ENCODE results near the gene FIBCD1.

FIBCD1 gene

DNA sequence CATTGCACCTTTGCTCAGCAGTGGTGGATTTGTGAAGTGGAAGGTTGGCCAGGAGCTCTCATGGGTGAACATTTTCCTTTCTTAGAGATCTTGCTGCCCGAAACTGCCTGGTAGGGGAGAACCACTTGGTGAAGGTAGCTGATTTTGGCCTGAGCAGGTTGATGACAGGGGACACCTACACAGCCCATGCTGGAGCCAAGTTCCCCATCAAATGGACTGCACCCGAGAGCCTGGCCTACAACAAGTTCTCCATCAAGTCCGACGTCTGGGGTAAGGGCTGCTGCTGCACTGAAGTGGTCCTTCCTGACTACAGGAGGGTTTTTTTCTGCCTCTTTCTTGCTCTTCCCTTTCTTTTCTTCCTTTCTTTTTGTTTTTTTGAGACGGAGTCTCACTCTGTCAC, 64.3 kb downstream of the FIBCD1 start:
- DNase-seq, result no peak

DNA sequence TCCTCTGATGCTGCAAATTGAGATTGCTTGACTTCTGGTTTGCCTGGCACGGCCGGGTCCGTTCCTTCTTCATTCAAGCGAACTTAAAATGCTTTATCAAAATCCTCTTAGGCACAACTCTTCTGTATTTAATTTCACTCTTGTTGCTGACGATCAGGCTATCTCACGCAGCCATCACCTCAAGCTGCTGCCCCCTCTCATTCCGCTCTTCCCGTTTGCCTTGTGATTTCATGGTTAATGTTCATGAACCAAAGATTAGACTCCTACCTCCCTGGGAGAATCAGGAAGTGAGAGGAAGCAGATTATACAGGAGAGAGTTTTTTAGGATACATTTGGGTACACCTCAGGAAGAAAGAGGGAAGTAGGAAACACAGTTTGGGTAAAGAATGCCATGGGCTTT, 65.1 kb downstream of the FIBCD1 start:
- no peak for DNase-seq

DNA sequence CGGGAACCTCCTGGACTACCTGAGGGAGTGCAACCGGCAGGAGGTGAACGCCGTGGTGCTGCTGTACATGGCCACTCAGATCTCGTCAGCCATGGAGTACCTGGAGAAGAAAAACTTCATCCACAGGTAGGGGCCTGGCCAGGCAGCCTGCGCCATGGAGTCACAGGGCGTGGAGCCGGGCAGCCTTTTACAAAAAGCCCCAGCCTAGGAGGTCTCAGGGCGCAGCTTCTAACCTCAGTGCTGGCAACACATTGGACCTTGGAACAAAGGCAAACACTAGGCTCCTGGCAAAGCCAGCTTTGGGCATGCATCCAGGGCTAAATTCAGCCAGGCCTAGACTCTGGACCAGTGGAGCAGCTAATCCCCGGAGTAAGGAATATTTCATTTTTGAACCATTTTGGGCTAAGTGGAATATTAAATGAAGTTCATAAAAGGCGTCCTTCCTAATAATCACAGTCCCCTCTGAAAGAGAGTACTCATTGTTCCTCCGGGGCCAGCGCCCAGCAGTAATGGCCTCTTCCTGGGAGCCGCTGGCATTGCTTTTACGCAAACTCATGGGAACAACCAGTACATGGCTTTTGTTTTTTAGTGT, 66.0 kb downstream of the FIBCD1 start:
- no peak for DNase-seq

- DNase-seq, result no peak
Measured at GRCh38 chr9:130872508-130872907, 66.5 kb downstream of the FIBCD1 start.

GRCh38 chr9:130872093-130872492, 67.0 kb downstream of the FIBCD1 start:
- no peak for DNase-seq

- DNase-seq, result no peak
Measured at GRCh38 chr9:130871395-130872062, 67.5 kb downstream of the FIBCD1 start.

DNA sequence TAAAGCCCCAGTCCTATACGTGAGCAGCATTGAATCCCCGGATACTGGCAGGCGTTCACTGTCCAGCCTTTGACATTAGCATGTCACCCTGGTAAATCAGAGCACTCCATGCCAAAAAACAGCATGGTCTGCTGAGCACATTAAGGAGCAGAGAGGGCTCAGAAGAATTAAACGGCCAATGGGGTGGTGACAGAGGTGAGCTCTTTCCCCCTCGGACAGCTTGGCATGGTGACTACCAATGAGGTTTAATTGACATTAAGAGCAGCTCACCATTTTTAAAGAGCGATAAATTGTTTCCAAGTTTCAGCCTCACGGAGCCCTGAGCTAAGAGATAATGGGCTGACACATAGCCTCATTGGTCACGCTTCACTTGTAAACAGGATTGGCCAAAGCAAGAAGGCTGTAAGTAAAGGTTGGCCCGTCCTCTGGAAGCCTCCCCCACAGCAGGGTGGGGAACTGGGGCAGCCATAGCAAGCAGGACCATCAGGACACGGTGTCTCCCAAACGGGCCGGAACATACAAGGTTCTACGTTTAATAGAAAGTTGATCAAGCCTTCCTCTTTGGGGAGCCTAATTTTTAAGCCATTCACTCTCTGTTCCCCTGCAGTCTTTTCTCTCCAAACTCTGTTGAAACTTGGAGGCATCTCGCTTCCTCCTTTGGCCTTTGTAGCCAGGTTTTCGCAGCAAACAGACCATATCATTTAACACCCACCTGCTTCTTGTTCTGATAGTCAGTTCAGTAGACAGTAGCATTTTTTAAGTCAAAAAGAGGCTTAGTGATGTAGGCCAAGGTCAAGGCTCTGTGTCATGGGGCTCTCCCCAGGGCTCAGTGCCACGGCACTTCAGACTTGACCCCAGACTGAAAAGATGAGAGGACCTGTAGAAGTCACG, 68.3 kb downstream of the FIBCD1 start:
- no peak for DNase-seq

- DNase-seq, result no peak
Measured at GRCh38 chr9:130869250-130869649, 69.8 kb downstream of the FIBCD1 start.

DNA sequence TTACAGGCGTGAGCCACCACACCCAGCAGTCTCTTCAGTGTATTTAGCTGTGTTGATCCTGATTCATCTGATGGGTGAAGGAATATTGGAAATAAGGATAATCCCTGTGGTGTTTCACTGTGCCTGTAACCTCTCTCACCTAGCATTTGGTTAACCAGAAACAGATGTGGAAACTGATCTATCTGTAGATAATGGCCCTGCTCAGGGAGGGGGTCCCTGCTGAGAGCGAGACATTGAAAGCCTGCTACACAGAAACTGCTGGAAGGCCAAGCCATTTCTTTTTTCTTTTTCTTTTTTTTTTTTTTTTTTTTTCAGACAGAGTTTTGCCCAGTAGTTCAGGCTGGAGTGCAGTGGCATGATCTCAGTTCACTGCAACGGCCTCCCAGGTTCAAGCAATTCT, 70.8 kb downstream of the FIBCD1 start:
- DNase-seq, result no peak

GRCh38 chr9:130867556-130867955, 71.5 kb downstream of the FIBCD1 start:
- no peak for DNase-seq

DNA sequence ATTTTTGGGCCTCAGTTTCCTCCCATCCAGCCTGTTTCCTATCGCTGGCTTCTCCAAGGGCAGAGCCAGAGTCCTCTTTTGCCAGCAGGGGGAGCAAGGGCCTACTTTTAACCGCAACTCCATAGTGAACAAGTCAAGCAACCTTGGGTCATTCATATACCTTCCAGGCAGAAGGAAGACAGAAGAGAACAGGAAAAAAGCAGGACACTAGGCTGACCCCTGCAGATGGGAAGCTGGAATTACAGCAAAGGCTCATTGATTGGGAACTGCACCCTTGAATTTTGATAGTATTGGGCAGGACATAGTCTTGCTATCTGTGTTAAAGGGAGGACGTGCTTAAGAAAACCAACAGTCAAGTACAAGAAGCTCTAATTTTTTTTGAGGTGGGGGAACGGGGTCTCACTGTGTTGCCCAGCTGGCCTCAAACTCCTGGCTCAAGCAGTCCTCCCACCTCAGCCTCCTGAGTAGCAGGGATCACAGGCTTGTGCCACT, 72.5 kb downstream of the FIBCD1 start:
- DNase-seq, result peak; percentile 25

- DNase-seq, result no peak
Measured at GRCh38 chr9:130865921-130866320, 73.1 kb downstream of the FIBCD1 start.

DNA sequence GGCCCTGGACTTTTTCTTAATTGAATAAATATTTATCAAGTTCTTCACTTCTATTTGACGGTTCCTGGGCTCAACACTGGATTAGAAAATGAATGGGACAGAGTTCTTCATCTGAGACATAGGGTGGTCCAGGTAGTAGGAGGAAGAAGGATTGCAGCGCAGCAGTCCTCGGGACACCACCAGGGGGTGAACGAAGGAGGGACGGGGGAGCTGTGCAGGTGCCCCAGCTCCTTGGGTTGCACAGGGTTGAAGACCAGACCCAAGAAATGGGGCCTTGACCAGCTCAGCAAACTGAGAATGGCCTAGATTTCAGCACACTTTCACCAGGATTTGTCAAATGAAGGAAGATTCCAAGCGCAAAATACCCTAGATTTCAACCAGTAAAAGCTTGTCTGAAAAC, 74.5 kb downstream of the FIBCD1 start:
- no peak for DNase-seq

DNA sequence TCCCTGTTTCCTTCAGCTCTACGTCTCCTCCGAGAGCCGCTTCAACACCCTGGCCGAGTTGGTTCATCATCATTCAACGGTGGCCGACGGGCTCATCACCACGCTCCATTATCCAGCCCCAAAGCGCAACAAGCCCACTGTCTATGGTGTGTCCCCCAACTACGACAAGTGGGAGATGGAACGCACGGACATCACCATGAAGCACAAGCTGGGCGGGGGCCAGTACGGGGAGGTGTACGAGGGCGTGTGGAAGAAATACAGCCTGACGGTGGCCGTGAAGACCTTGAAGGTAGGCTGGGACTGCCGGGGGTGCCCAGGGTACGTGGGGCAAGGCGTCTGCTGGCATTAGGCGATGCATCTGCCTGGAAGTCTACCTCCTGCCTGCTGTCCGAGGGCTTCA, 76.3 kb downstream of the FIBCD1 start:
- no peak for DNase-seq

- DNase-seq, result no peak
Measured at GRCh38 chr9:130862217-130862616, 76.8 kb downstream of the FIBCD1 start.

DNA sequence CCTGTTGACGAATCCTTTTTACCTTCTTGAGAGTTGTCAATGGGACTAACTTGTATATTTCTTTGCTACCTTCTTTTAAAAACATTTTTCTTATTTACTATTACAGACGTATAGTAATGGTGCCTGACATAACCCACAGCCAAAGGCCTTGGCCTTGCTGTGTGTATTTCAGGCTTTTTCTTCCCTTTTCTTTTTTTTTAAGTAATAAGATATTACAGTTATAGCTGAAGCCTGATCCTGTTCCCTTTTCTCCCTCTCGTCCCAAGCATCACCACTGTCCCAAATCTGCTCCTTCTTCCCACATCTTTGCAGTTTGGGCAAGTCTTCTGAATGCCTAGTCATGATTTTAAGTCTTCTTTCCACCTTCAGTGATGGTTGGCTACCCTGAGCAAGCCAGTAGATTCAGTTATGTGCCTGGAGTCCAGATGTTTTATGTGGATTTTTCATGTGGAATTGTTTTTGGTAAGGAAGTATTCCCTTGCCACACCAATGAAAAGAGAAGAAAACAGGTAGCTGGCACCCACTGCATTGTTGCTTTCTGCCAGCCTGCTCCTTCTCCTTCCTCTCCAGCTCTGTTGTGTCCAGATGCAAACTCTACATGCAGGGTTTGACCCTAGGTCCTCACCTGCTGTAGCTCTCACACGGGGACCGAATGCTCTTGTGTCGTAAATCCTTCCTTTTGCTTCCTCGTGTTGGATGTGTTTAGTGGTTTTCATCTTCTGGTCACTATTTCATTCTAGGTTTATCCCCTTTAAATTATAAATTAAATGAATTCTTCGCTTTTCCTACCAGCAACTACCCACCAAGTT, 77.5 kb downstream of the FIBCD1 start:
- no peak for DNase-seq

DNA sequence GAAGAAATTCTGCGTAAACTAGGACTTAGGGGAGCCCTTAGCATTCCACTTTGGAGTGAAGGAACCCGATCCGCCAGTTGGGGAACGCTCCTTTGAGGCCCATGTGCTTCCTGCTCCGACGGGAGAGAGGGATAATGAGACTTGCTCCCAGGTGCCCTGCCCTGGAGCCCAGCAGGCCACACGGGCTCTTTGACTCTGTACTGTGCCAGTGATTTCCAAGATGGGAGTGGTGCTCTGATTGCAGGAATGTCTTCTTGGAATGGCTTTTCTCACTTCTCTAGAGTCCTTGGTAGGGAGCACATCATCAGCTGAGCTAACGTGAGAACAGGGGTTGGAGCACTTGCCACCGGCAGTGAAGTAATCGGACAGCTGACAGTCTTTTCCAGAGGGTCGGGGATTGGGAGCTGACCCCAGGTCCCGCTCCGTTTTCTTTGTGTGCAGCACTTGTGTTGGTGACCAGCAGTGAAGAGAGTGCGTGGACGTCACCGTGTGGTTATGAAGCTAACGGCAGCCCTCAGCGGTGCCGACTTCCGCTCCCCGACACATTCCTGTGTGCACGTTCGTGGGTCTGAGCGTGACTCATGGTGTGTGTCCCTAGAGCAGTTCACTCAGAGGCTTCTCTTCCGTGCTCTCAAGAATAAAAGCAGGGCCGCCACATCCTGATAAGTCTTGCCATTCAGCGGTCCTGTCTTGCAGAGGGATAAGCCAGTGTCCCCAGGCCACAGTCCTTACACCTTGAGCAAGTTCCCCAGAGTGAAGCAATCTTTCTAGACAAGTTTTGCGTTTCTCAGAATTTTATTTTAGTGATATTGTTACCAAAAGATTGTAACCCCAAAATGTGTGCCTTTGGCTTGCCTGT, 78.4 kb downstream of the FIBCD1 start:
- DNase-seq, result no peak

DNA sequence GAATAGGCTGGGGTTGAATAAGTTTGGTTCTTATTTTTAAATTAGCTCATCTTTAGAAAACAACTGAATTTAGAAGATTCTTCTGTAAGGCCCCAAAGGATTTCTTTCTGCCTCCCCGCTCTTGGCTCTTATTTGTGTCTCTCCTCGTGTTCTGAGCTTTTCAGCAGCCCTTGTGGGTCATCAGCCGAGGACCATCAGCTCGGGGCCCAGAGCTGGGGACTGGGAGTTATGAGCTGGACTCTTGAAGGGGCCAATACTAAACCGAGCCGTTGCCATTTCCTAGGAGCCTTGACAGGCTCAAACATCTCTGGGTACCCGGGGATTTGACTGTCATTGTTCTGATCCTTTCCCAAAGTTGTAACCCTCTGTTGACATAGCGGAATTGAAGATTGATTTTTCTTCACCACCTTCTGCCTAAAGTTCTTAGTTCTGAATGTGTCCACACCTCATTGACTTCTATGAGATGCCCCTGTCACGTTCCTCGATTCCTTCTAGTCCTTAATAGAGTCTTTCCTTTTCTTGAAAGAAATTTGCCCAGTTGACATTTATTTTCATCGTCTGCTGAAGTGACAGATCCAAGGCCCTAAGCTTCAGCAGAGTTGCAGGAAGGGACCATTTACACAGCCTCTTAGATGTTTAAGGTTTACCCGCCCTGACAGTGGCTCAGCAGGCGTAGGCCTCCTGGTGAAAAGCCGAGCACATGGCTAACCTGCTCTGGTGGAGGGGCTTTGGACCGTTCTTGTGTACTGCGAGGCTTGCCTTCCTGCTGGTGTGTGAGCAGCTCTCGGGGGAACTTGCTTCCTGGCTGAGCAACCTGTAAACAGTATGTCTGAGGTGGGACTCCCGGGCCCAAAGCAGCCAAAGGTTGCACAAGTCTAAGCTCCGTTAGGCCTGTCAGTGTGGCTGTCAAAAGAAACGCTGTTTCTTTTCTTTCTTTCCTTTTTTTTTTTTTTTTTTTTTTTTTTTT, 80.0 kb downstream of the FIBCD1 start:
- no peak for DNase-seq

GRCh38 chr9:130857864-130858738, 80.9 kb downstream of the FIBCD1 start:
- DNase-seq, result no peak

- DNase-seq, result no peak
Measured at GRCh38 chr9:130856474-130856873, 82.6 kb downstream of the FIBCD1 start.

All from stimulated activated naive CD4-positive, alpha-beta T cell treated with Interleukin-2 at 50 U/mL for 16 hours (primary cell).